GM12878 (cell line): Measurements from ENCODE around the gene RASGRF1. TPM values are rescaled to one million over a fixed set of nuclear protein-coding genes. Genes with fewer than 3 reads are reported as not detected.

ENCODE experiments used
- ATAC-seq: fragments of 200-7000 bp; cut with Tn5 transposase; 3 replicates; pipeline ENCODE4 v1.9.1; 2020; ENCODE audit warnings: mild to moderate bottlenecking, moderate library complexity
- BruUV-seq: library from RNA; stranded (reverse); fragments of 400-500 nt; replicated peaks from 2 replicates; lab custom pipeline; 2021; lab: Mats Ljungman, UMichigan
- CTCF ChIA-PET: fragments of 300-600 bp; sonication (Branson Sonifier 250); formaldehyde crosslinking; extraction: SDS; loops from one replicate; lab custom pipeline; 2021; ENCODE audit warnings: inconsistent platforms; lab: Yijun Ruan, JAX
- POLR2A ChIA-PET: fragments of 350-600 bp; formaldehyde crosslinking; extraction: SDS; loops from one replicate; lab custom pipeline; 2021; ENCODE audit warnings: inconsistent platforms; lab: Charles Lee
- RAD21 ChIA-PET: fragments of 300-600 bp; sonication (Branson Sonifier 250); formaldehyde crosslinking; loops from one replicate; lab custom pipeline; 2023; ENCODE audit warnings: antibody characterized with exemption; ENCODE audit not compliant: unreplicated experiment; lab: Charles Lee
- SMC1A ChIA-PET: fragments of 300-600 bp; sonication (Branson Sonifier 250); formaldehyde crosslinking; loops from one replicate; lab custom pipeline; 2023; ENCODE audit not compliant: unreplicated experiment, uncharacterized antibody; lab: Charles Lee
- DNase-seq: peaks from one replicate; pipeline ENCODE4 v3.0.0-alpha.2; 2011; ENCODE audit warnings: low read depth, low spot score
- FAIRE-seq: peaks from 3 replicates; lab custom pipeline; 2011; peaks lifted over from hg19 to GRCh38; lab: Jason Lieb, UNC
- H2AFZ ChIP-seq: 2 replicates; pipeline ENCODE4 v1.6.0; 2011; ENCODE audit warnings: low read depth, low read length, control low read depth; ENCODE audit not compliant: control insufficient read depth
- H3K27ac ChIP-seq: 2 replicates; pipeline ENCODE4 v1.5.1; 2011; ENCODE audit warnings: control low read depth; ENCODE audit not compliant: control insufficient read depth, insufficient read depth
- H3K27me3 ChIP-seq, 2 experiments: replicated peaks in 1 of 2; 2 replicates each; pipeline versions ENCODE4 v1.6.0 to v1.6.1; 2011; ENCODE audit warnings: low read length in 1 of 2; ENCODE audit not compliant: control insufficient read depth in 2 of 2, insufficient read depth in 2 of 2
- H3K36me3 ChIP-seq, 2 experiments: 2 replicates each; pipeline ENCODE4 v1.5.1; 2011; ENCODE audit warnings: low read length in 1 of 2; ENCODE audit not compliant: control insufficient read depth in 2 of 2, insufficient read depth in 2 of 2
- H3K4me1 ChIP-seq: 2 replicates; pipeline ENCODE4 v1.6.1; 2011; ENCODE audit warnings: mild to moderate bottlenecking, low read length, moderate library complexity, mixed read lengths; ENCODE audit not compliant: control insufficient read depth, insufficient read depth
- H3K4me2 ChIP-seq: 2 replicates; pipeline ENCODE4 v1.6.0; 2011; ENCODE audit warnings: control low read depth; ENCODE audit not compliant: control insufficient read depth, insufficient read depth
- H3K4me3 ChIP-seq: fragments of 200-600 bp; sonication (generic); 2 replicates; pipeline ENCODE4 v1.5.1; 2016
- H3K79me2 ChIP-seq: 2 replicates; pipeline ENCODE4 v1.6.0; 2011; ENCODE audit warnings: low read length; ENCODE audit not compliant: control insufficient read depth, insufficient read depth
- H3K9ac ChIP-seq: 2 replicates; pipeline ENCODE4 v1.8.0; 2011; ENCODE audit warnings: low read length, control low read depth, mixed read lengths; ENCODE audit not compliant: control insufficient read depth, insufficient read depth
- H3K9me3 ChIP-seq: replicated peaks from 3 replicates; pipeline ENCODE4 v1.5.1; 2011; ENCODE audit warnings: mild to moderate bottlenecking, low read length; ENCODE audit not compliant: control insufficient read depth, insufficient read depth
- H4K20me1 ChIP-seq: 2 replicates; pipeline ENCODE4 v1.6.0; 2011; ENCODE audit not compliant: control insufficient read depth, insufficient read depth
- CBX3 ChIP-seq: fragments of 200-600 bp; sonication (generic); IDR thresholded peaks from 2 replicates; pipeline ENCODE4 v1.6.1; 2016; ENCODE audit warnings: low read depth, borderline replicate concordance
- CBX5 ChIP-seq: sonication (generic); IDR thresholded peaks from 2 replicates; pipeline ENCODE4 v1.6.1; 2016; ENCODE audit warnings: low read depth, moderate library complexity, mild to moderate bottlenecking, inconsistent platforms
- CREB1 ChIP-seq: IDR thresholded peaks from 2 replicates; pipeline ENCODE4 v1.6.1; 2012; ENCODE audit warnings: low read depth, mild to moderate bottlenecking, inconsistent platforms
- ELK1 ChIP-seq: IDR thresholded peaks from 2 replicates; pipeline ENCODE4 v1.6.1; 2012; ENCODE audit warnings: low read depth, low read length, improper control_type of control experiment
- FOS ChIP-seq: IDR thresholded peaks from 3 replicates; pipeline ENCODE4 v1.6.1; 2011; ENCODE audit warnings: borderline replicate concordance; ENCODE audit not compliant: insufficient read length; ENCODE audit errors: extremely low read depth
- HSF1 ChIP-seq: fragments of 150-350 bp; IDR thresholded peaks from 2 replicates; pipeline ENCODE4 v1.6.1; 2014; ENCODE audit warnings: mild to moderate bottlenecking, low read depth, low read length
- MLLT1 ChIP-seq: fragments of 450-650 bp; IDR thresholded peaks from 2 replicates; pipeline ENCODE4 v1.6.1; 2016; ENCODE audit warnings: mild to moderate bottlenecking
- MYC ChIP-seq: IDR thresholded peaks from 2 replicates; pipeline ENCODE4 v1.6.1; 2011; ENCODE audit warnings: mild to moderate bottlenecking, low read length, moderate library complexity, inconsistent platforms; ENCODE audit not compliant: insufficient read depth, insufficient replicate concordance, insufficient read length, severe bottlenecking
- PAX5 ChIP-seq: IDR thresholded peaks from 2 replicates; pipeline ENCODE4 v1.6.1; 2011; ENCODE audit warnings: low read depth, low read length, borderline replicate concordance
- PBX3 ChIP-seq: IDR thresholded peaks from 2 replicates; pipeline ENCODE4 v1.6.1; 2011; ENCODE audit warnings: mild to moderate bottlenecking, low read depth, low read length, moderate library complexity; ENCODE audit not compliant: insufficient replicate concordance
- RAD21 ChIP-seq: IDR thresholded peaks from 2 replicates; pipeline ENCODE4 v1.6.1; 2011; ENCODE audit warnings: mild to moderate bottlenecking, low read depth, low read length, moderate library complexity; ENCODE audit not compliant: insufficient read depth
- SMARCA5 ChIP-seq: fragments of 450-650 bp; IDR thresholded peaks from 2 replicates; pipeline ENCODE4 v1.6.1; 2017; ENCODE audit warnings: mild to moderate bottlenecking
- SMC3 ChIP-seq: IDR thresholded peaks from 2 replicates; pipeline ENCODE4 v1.6.1; 2011; ENCODE audit warnings: low read length, improper control_type of control experiment, borderline replicate concordance
- TARDBP ChIP-seq: IDR thresholded peaks from 2 replicates; pipeline ENCODE4 v1.6.1; 2016; ENCODE audit warnings: borderline replicate concordance
- TCF7 ChIP-seq: IDR thresholded peaks from 2 replicates; pipeline ENCODE4 v1.6.1; 2014; ENCODE audit warnings: antibody characterized with exemption, borderline replicate concordance
- WGBS: methylation state at CpG from one replicate; pipeline ENCODE4 v1.1.6; 2016; ENCODE audit warnings: low lambda C conversion rate; ENCODE audit not compliant: insufficient replicate concordance, insufficient coverage; ENCODE audit errors: missing lambda C conversion rate; 5-methylcytosine and 5-hydroxymethylcytosine counted together
- in situ Hi-C: fragments of 300-500 bp; cut with MboI; formaldehyde crosslinking; loops from 9 replicates; pipeline ENCODE4 v1.14.3; 2018; ENCODE audit warnings: mixed read lengths
- intact Hi-C: fragments of 100-400 bp; cut with micrococcal nuclease; formaldehyde crosslinking; loops from one replicate; pipeline ENCODE4 v1.14.2; 2022; ENCODE audit not compliant: unreplicated experiment
- polyA plus RNA-seq, 11 experiments: library from polyadenylated mRNA; depleted of rRNA in 4 of 11; unstranded in 6 of 11; stranded (reverse) in 5 of 11; fragments of >200 nt; fragmentation: Nextera tagmentation in 4 of 11; fragmentation: Illumina TruSeq in 1 of 11; extraction: Ambion mirVana in 4 of 11; extraction: Trizol in 1 of 11; gene quantifications; 1 replicate in 1 of 11; 2 replicates in 10 of 11; pipeline versions ENCODE4 v1.2.1 to v1.2.3, GENCODE V29; 2011 to 2016; ENCODE audit warnings: inconsistent platforms in 2 of 11, missing spikeins in 2 of 11, low read depth in 1 of 11
- total RNA-seq, 4 experiments: library from RNA; depleted of rRNA in 3 of 4; stranded (reverse); fragments of >200 nt in 3 of 4; fragmentation: Illumina TruSeq in 1 of 4; extraction: Trizol in 1 of 4; gene quantifications; 2 replicates each; pipeline versions ENCODE4 v1.2.1 to v1.2.3, GENCODE V29; 2013 to 2021

The RASGRF1 gene
- total and polyA plus RNA-seq, 10 of the 15 experiments (the other 5 are each of a cell fraction or from before 2014, with no cell fraction given) = 0.20 to 1.9 (median 0.86) TPM

GRCh38 chr15:79049416-79049815 is 41.2 kb downstream of the RASGRF1 start:
- ATAC-seq (no peak), DNase-seq (no peak), FAIRE-seq (no peak)
- Histone ChIP-seq H2AFZ (no peak overlapping the region), H3K4me3 (no peak overlapping the region), H3K9ac (no peak overlapping the region), H3K4me2 (no peak overlapping the region), H3K27me3 (peaks cover 0 to 3% of the 10 kb centered on the region in 2 experiments; a peak in 2 of 4 replicates), H4K20me1 (no peaks in the 10 kb centered on the region), H3K79me2 (no peaks in the 10 kb centered on the region), H3K9me3 (no peaks in the 10 kb centered on the region), H3K27ac (no peak overlapping the region), H3K4me1 (no peaks in the 10 kb centered on the region), H3K36me3 (no peaks in the 10 kb centered on the region)
- ChIA-PET SMC1A (no interaction called here), RAD21 (no interaction called here), POLR2A (no interaction called here), CTCF (no interaction called here)
- no peak for TF ChIP-seq TCF7
- TF ChIP-seq SMC3 = no peak
- TF ChIP-seq FOS = no peak
- no peak for TF ChIP-seq CBX5
- no peak for TF ChIP-seq HSF1
- TF ChIP-seq TARDBP = no peak
- TF ChIP-seq PAX5 = no peak
- TF ChIP-seq PBX3 = no peak
- TF ChIP-seq CBX3 = no peak
- TF ChIP-seq ELK1 = no peak
- TF ChIP-seq MLLT1 = no peak
- no peak for TF ChIP-seq MYC
- TF ChIP-seq SMARCA5 = no peak
- no peak for TF ChIP-seq CREB1
- TF ChIP-seq RAD21 = no peak
- intact Hi-C loops = no loop called here
- BruUV-seq = no TSS peak
- WGBS = 55% methylated on average over 9 of the region's 9 CpGs
- in situ Hi-C loops = no loop called here
